ENCODE results near the gene SLC12A7.

The SLC12A7 gene

GRCh38 chr5:1090538-1090937, 21.3 kb downstream of the SLC12A7 start:
- H3K4me1 ChIP-seq (ENCODE audit: control extremely low read depth in 1 of 4, control insufficient read depth in 4 of 4, insufficient read depth in 4 of 4, low read length in 3 of 4), result no peaks in the 10 kb centered on the region
- no peak overlapping the region for H3K4me3 ChIP-seq (ENCODE audit: control insufficient read depth in 1 of 7, extremely low read depth in 1 of 7, insufficient read depth in 4 of 7, low read depth in 2 of 7, low read length in 6 of 7)
- no peaks in the 10 kb centered on the region for H3K9me3 ChIP-seq (ENCODE audit: control extremely low read depth in 1 of 5, control insufficient read depth in 4 of 5, insufficient read depth in 2 of 5, low read depth in 1 of 5, low read length in 4 of 5)
- ChIA-PET CTCF (no interaction called here), POLR2A (no interaction called here)
- DNase-seq, result no peak
- 91% methylated on average over 16 of the region's 16 CpGs for WGBS (ENCODE audit: insufficient coverage)
- no peak overlapping the region for H3K27ac ChIP-seq (ENCODE audit: insufficient read depth in 1 of 2, low read depth in 1 of 2, low read length in 2 of 2, poor library complexity in 1 of 2, severe bottlenecking in 2 of 2)
- no peaks in the 10 kb centered on the region for H3K27me3 ChIP-seq (replicated peaks in 2 of 5; ENCODE audit: control insufficient read depth in 4 of 5, insufficient read depth in 5 of 5, low read length in 4 of 5)
- H3K36me3 ChIP-seq (ENCODE audit: control insufficient read depth in 4 of 4, insufficient read depth in 4 of 4, low read length in 3 of 4), result peaks cover 7 to 99% (median 59%) of the 10 kb centered on the region in 4 experiments

DNA sequence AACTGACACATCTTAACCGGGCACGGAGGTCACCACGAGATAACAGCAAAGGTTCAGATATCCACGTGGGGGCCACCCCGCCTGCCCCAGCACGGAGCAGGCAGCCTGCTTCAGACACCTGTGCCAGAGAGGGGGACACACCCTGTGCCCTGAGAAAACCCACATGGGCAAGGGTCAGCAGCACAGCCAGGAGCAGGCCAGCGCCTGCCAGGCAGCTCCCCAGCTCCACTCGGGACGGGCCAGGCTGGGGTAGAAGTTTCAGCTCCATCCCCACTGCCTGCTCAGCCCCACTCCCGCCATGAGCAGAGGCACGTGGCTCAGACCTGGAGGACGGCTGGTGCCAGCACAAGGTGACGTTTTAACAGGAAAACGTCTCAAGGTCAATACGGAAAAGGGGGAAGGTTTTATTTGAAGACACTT, 22.2 kb downstream of the SLC12A7 start:
- Histone ChIP-seq H3K27me3 (replicated peaks in 2 of 5; ENCODE audit: control insufficient read depth in 4 of 5, insufficient read depth in 5 of 5, low read length in 4 of 5) (no peaks in the 10 kb centered on the region), H3K4me1 (ENCODE audit: control extremely low read depth in 1 of 4, control insufficient read depth in 4 of 4, insufficient read depth in 4 of 4, low read length in 3 of 4) (no peaks in the 10 kb centered on the region), H3K4me3 (ENCODE audit: control insufficient read depth in 1 of 7, extremely low read depth in 1 of 7, insufficient read depth in 4 of 7, low read depth in 2 of 7, low read length in 6 of 7) (no peak overlapping the region), H3K27ac (ENCODE audit: insufficient read depth in 1 of 2, low read depth in 1 of 2, low read length in 2 of 2, poor library complexity in 1 of 2, severe bottlenecking in 2 of 2) (no peak overlapping the region), H3K36me3 (ENCODE audit: control insufficient read depth in 4 of 4, insufficient read depth in 4 of 4, low read length in 3 of 4) (peaks cover 5 to 99% (median 61%) of the 10 kb centered on the region in 4 experiments), H3K9me3 (ENCODE audit: control extremely low read depth in 1 of 5, control insufficient read depth in 4 of 5, insufficient read depth in 2 of 5, low read depth in 1 of 5, low read length in 4 of 5) (no peaks in the 10 kb centered on the region)
- POLR2A ChIA-PET, result no interaction called here
- WGBS (ENCODE audit: insufficient coverage), result 100% methylated on average over 11 of the region's 15 CpGs
- DNase-seq, result no peak
- CTCF ChIA-PET, result interaction anchor here (1.2 kb wide), 1 partner anchor 17 kb away, joined by 3 read pairs; no protein-coding TSS in a partner anchor

DNA sequence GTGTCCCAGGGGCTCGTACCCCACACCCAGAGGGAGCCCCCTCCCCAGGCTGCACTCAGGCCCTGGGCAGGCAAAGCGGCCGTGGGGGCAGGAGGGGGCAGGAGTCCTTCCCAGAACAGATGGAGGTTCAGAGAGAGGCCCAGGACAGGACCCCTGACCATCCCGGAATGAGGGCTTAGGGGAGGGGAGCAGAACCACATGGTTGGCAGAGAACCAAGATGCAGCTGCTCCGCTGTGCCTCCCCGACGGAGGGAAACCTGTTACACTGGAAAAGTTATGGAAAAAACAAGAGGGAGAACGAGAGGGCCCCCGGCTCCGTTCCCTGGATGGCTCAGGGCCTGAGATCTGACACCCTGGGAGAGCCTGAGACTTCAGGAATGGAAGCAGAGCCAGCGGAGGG, 22.7 kb downstream of the SLC12A7 start:
- Histone ChIP-seq H3K27me3 (replicated peaks in 2 of 5; ENCODE audit: control insufficient read depth in 4 of 5, insufficient read depth in 5 of 5, low read length in 4 of 5) (no peaks in the 10 kb centered on the region), H3K9me3 (ENCODE audit: control extremely low read depth in 1 of 5, control insufficient read depth in 4 of 5, insufficient read depth in 2 of 5, low read depth in 1 of 5, low read length in 4 of 5) (no peaks in the 10 kb centered on the region), H3K4me3 (ENCODE audit: control insufficient read depth in 1 of 7, extremely low read depth in 1 of 7, insufficient read depth in 4 of 7, low read depth in 2 of 7, low read length in 6 of 7) (no peak overlapping the region), H3K27ac (ENCODE audit: insufficient read depth in 1 of 2, low read depth in 1 of 2, low read length in 2 of 2, poor library complexity in 1 of 2, severe bottlenecking in 2 of 2) (no peak overlapping the region), H3K4me1 (ENCODE audit: control extremely low read depth in 1 of 4, control insufficient read depth in 4 of 4, insufficient read depth in 4 of 4, low read length in 3 of 4) (no peaks in the 10 kb centered on the region), H3K36me3 (ENCODE audit: control insufficient read depth in 4 of 4, insufficient read depth in 4 of 4, low read length in 3 of 4) (peaks cover 3 to 98% (median 63%) of the 10 kb centered on the region in 4 experiments)
- no peak for DNase-seq
- ChIA-PET POLR2A (no interaction called here), CTCF (interaction anchor here (1.2 kb wide), 1 partner anchor 18 kb away, joined by 3 read pairs; no protein-coding TSS in a partner anchor)
- 95% methylated on average over 8 of the region's 11 CpGs for WGBS (ENCODE audit: insufficient coverage)

GRCh38 chr5:1088726-1089125, 23.1 kb downstream of the SLC12A7 start:
- Histone ChIP-seq H3K36me3 (ENCODE audit: control insufficient read depth in 4 of 4, insufficient read depth in 4 of 4, low read length in 3 of 4) (peaks cover 3 to 98% (median 64%) of the 10 kb centered on the region in 4 experiments), H3K4me1 (ENCODE audit: control extremely low read depth in 1 of 4, control insufficient read depth in 4 of 4, insufficient read depth in 4 of 4, low read length in 3 of 4) (no peaks in the 10 kb centered on the region), H3K9me3 (ENCODE audit: control extremely low read depth in 1 of 5, control insufficient read depth in 4 of 5, insufficient read depth in 2 of 5, low read depth in 1 of 5, low read length in 4 of 5) (no peaks in the 10 kb centered on the region), H3K4me3 (ENCODE audit: control insufficient read depth in 1 of 7, extremely low read depth in 1 of 7, insufficient read depth in 4 of 7, low read depth in 2 of 7, low read length in 6 of 7) (no peak overlapping the region), H3K27ac (ENCODE audit: insufficient read depth in 1 of 2, low read depth in 1 of 2, low read length in 2 of 2, poor library complexity in 1 of 2, severe bottlenecking in 2 of 2) (no peak overlapping the region), H3K27me3 (replicated peaks in 2 of 5; ENCODE audit: control insufficient read depth in 4 of 5, insufficient read depth in 5 of 5, low read length in 4 of 5) (no peaks in the 10 kb centered on the region)
- ChIA-PET POLR2A (no interaction called here), CTCF (interaction anchor here (1.2 kb wide), 1 partner anchor 18 kb away, joined by 3 read pairs; no protein-coding TSS in a partner anchor)
- DNase-seq, result no peak
- 95% methylated on average over 26 of the region's 30 CpGs for WGBS (ENCODE audit: insufficient coverage)

GRCh38 chr5:1088031-1088430, 23.8 kb downstream of the SLC12A7 start:
- ChIA-PET CTCF (no interaction called here), POLR2A (no interaction called here)
- Histone ChIP-seq H3K4me3 (ENCODE audit: control insufficient read depth in 1 of 7, extremely low read depth in 1 of 7, insufficient read depth in 4 of 7, low read depth in 2 of 7, low read length in 6 of 7) (no peak overlapping the region), H3K4me1 (ENCODE audit: control extremely low read depth in 1 of 4, control insufficient read depth in 4 of 4, insufficient read depth in 4 of 4, low read length in 3 of 4) (no peaks in the 10 kb centered on the region), H3K27ac (ENCODE audit: insufficient read depth in 1 of 2, low read depth in 1 of 2, low read length in 2 of 2, poor library complexity in 1 of 2, severe bottlenecking in 2 of 2) (no peak overlapping the region), H3K9me3 (ENCODE audit: control extremely low read depth in 1 of 5, control insufficient read depth in 4 of 5, insufficient read depth in 2 of 5, low read depth in 1 of 5, low read length in 4 of 5) (no peaks in the 10 kb centered on the region), H3K27me3 (replicated peaks in 2 of 5; ENCODE audit: control insufficient read depth in 4 of 5, insufficient read depth in 5 of 5, low read length in 4 of 5) (no peaks in the 10 kb centered on the region), H3K36me3 (ENCODE audit: control insufficient read depth in 4 of 4, insufficient read depth in 4 of 4, low read length in 3 of 4) (peaks cover 3 to 98% (median 65%) of the 10 kb centered on the region in 4 experiments)
- WGBS (ENCODE audit: insufficient coverage), result 97% methylated on average over 25 of the region's 26 CpGs
- DNase-seq, result no peak

DNA sequence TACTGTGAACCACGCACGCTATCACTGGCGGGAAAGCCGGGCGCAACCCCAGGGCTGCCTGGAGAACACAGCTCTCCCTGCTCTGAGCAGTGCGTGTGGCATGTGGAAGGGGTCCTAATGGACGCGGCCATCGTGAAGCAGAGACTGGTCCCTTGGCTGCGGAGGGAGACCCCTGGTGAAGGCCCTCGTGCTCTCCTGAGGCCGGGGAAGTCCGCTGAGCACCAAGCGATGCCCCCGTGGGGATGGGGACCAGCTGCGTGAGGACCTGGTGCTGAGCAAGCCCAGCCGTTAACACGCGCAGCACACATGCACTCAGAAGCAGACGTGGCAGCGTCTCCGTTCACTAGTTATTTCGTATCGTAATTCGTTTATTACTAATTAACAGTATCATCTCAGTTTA, 24.4 kb downstream of the SLC12A7 start:
- no peak overlapping the region for H3K4me3 ChIP-seq (ENCODE audit: control insufficient read depth in 1 of 7, extremely low read depth in 1 of 7, insufficient read depth in 4 of 7, low read depth in 2 of 7, low read length in 6 of 7)
- H3K27ac ChIP-seq (ENCODE audit: insufficient read depth in 1 of 2, low read depth in 1 of 2, low read length in 2 of 2, poor library complexity in 1 of 2, severe bottlenecking in 2 of 2), result no peak overlapping the region
- H3K9me3 ChIP-seq (ENCODE audit: control extremely low read depth in 1 of 5, control insufficient read depth in 4 of 5, insufficient read depth in 2 of 5, low read depth in 1 of 5, low read length in 4 of 5), result no peaks in the 10 kb centered on the region
- no peaks in the 10 kb centered on the region for H3K4me1 ChIP-seq (ENCODE audit: control extremely low read depth in 1 of 4, control insufficient read depth in 4 of 4, insufficient read depth in 4 of 4, low read length in 3 of 4)
- no peaks in the 10 kb centered on the region for H3K27me3 ChIP-seq (replicated peaks in 2 of 5; ENCODE audit: control insufficient read depth in 4 of 5, insufficient read depth in 5 of 5, low read length in 4 of 5)
- no peak for DNase-seq
- WGBS (ENCODE audit: insufficient coverage), result over 99% methylated on average over 17 of the region's 25 CpGs
- ChIA-PET POLR2A (no interaction called here), CTCF (no interaction called here)
- peaks cover 3 to 92% (median 62%) of the 10 kb centered on the region in 4 experiments for H3K36me3 ChIP-seq (ENCODE audit: control insufficient read depth in 4 of 4, insufficient read depth in 4 of 4, low read length in 3 of 4)

DNA sequence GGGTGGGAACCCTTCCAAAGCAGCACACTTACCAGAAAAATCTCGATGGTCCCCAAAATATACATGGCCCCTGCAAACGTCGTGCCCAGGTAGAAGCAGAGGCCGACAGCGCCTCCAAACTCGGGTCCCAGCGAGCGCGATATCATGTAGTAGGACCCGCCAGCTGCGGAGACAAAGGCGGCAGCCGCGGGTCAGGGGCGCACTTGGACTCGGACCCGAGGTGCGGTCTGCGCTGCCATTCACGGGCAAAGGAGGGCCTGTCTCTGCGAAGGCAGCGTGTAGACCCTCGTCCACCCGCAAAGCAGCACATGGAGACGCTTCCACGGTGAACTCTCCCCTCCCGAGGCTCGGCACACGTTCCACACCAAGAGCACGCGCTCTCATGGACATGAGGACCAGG, 25.0 kb downstream of the SLC12A7 start:
- Histone ChIP-seq H3K9me3 (ENCODE audit: control extremely low read depth in 1 of 5, control insufficient read depth in 4 of 5, insufficient read depth in 2 of 5, low read depth in 1 of 5, low read length in 4 of 5) (no peaks in the 10 kb centered on the region), H3K27me3 (replicated peaks in 2 of 5; ENCODE audit: control insufficient read depth in 4 of 5, insufficient read depth in 5 of 5, low read length in 4 of 5) (no peaks in the 10 kb centered on the region), H3K27ac (ENCODE audit: insufficient read depth in 1 of 2, low read depth in 1 of 2, low read length in 2 of 2, poor library complexity in 1 of 2, severe bottlenecking in 2 of 2) (no peak overlapping the region), H3K36me3 (ENCODE audit: control insufficient read depth in 4 of 4, insufficient read depth in 4 of 4, low read length in 3 of 4) (peaks cover 3 to 87% (median 58%) of the 10 kb centered on the region in 4 experiments), H3K4me1 (ENCODE audit: control extremely low read depth in 1 of 4, control insufficient read depth in 4 of 4, insufficient read depth in 4 of 4, low read length in 3 of 4) (no peaks in the 10 kb centered on the region), H3K4me3 (ENCODE audit: control insufficient read depth in 1 of 7, extremely low read depth in 1 of 7, insufficient read depth in 4 of 7, low read depth in 2 of 7, low read length in 6 of 7) (no peak overlapping the region)
- no peak for DNase-seq
- POLR2A ChIA-PET, result no interaction called here
- CTCF ChIA-PET, result no interaction called here
- WGBS (ENCODE audit: insufficient coverage), result 96% methylated on average over 30 of the region's 31 CpGs
